Measurements from ENCODE around the gene NINL.
"Not testable (repeated sequence)": the region's sequence is repeated elsewhere in the genome, so short reads cannot be mapped to it uniquely, and the experiment has no call there.

NINL gene

GRCh38 chr20:25584905-25585704 is at the start of gene NINL:
Gene NINL, minus strand, starts transcription at chr20:25585531. Its CDS starts 58,944 bp downstream, at chr20:25526587.
- DNase-seq (ENCODE audit: low spot score): peak; percentile 30

GRCh38 chr20:25632940-25633790 is 47.8 kb upstream of the NINL start:
- no peak for DNase-seq (ENCODE audit: low spot score)

- DNase-seq (ENCODE audit: low spot score): not testable (repeated sequence)
Measured at GRCh38 chr20:25630615-25631014, 45.3 kb upstream of the NINL start.

GRCh38 chr20:25629816-25630499 is 44.6 kb upstream of the NINL start:
- no peak for DNase-seq (ENCODE audit: low spot score)

- DNase-seq (ENCODE audit: low spot score): no peak
Measured at GRCh38 chr20:25626779-25627178, 41.4 kb upstream of the NINL start.

GRCh38 chr20:25624500-25624939 is 39.2 kb upstream of the NINL start:
- DNase-seq (ENCODE audit: low spot score): no peak

GRCh38 chr20:25623736-25624499 is 38.6 kb upstream of the NINL start, which contains the start of gene NANP:
Gene NANP, minus strand, starts transcription at chr20:25624014. Its CDS starts 66 bp downstream, at chr20:25623948.
- DNase-seq (ENCODE audit: low spot score): peak; percentile 93

- no peak for DNase-seq (ENCODE audit: low spot score)
Measured at GRCh38 chr20:25623225-25623735, 37.9 kb upstream of the NINL start.

- DNase-seq (ENCODE audit: low spot score): peak; percentile 16
Measured at GRCh38 chr20:25622450-25623224, 37.3 kb upstream of the NINL start.

- no peak for DNase-seq (ENCODE audit: low spot score)
Measured at GRCh38 chr20:25622049-25622448, 36.7 kb upstream of the NINL start.

- no peak for DNase-seq (ENCODE audit: low spot score)
Measured at GRCh38 chr20:25619514-25619913, 34.2 kb upstream of the NINL start.

- DNase-seq (ENCODE audit: low spot score): no peak
Measured at GRCh38 chr20:25608774-25609173, 23.4 kb upstream of the NINL start.

GRCh38 chr20:25606094-25606695 is 20.9 kb upstream of the NINL start:
- no peak for DNase-seq (ENCODE audit: low spot score)

GRCh38 chr20:25605148-25605547 is 19.8 kb upstream of the NINL start:
- no peak for DNase-seq (ENCODE audit: low spot score)

- no peak for DNase-seq (ENCODE audit: low spot score)
Measured at GRCh38 chr20:25604611-25605010, 19.3 kb upstream of the NINL start.

GRCh38 chr20:25602914-25603309 is 17.6 kb upstream of the NINL start:
- DNase-seq (ENCODE audit: low spot score): not testable (repeated sequence)

GRCh38 chr20:25602191-25602913 is 17.0 kb upstream of the NINL start:
- not testable (repeated sequence) for DNase-seq (ENCODE audit: low spot score)

GRCh38 chr20:25601659-25602058 is 16.3 kb upstream of the NINL start:
- no peak for DNase-seq (ENCODE audit: low spot score)

GRCh38 chr20:25600632-25601031 is 15.3 kb upstream of the NINL start:
- no peak for DNase-seq (ENCODE audit: low spot score)
